Raji (cell line): ENCODE results near the gene ESYT3.

Source experiments
- POLR2A ChIP-seq: IDR thresholded peaks from 2 replicates; pipeline ENCODE4 v1.6.1; 2011; ENCODE audit warnings: low read depth, low read length, control low read depth; ENCODE audit not compliant: insufficient read depth

Gene ESYT3

GRCh38 chr3:138434276-138434874, at the start of gene ESYT3:
Gene ESYT3, plus strand, starts transcription at chr3:138434616. Its CDS starts 183 bp downstream, at chr3:138434799.
- no peak for TF ChIP-seq POLR2A

GRCh38 chr3:138384976-138385375, 49.4 kb upstream of the ESYT3 start:
- no peak for TF ChIP-seq POLR2A

GRCh38 chr3:138389144-138389601, 45.2 kb upstream of the ESYT3 start:
- no peak for TF ChIP-seq POLR2A

GRCh38 chr3:138389841-138390581, 44.4 kb upstream of the ESYT3 start:
- no peak for TF ChIP-seq POLR2A

GRCh38 chr3:138390582-138390932, 43.9 kb upstream of the ESYT3 start:
- no peak for TF ChIP-seq POLR2A

GRCh38 chr3:138394156-138394555, 40.3 kb upstream of the ESYT3 start:
- TF ChIP-seq POLR2A = no peak

GRCh38 chr3:138394686-138395085, 39.7 kb upstream of the ESYT3 start:
- no peak for TF ChIP-seq POLR2A

- no peak for TF ChIP-seq POLR2A
These were observed 38.3 kb upstream of the ESYT3 start for GRCh38 chr3:138395865-138396751.

GRCh38 chr3:138396752-138397410, 37.5 kb upstream of the ESYT3 start:
- no peak for TF ChIP-seq POLR2A

GRCh38 chr3:138397983-138398382, 36.4 kb upstream of the ESYT3 start:
- TF ChIP-seq POLR2A = no peak

GRCh38 chr3:138398791-138399575, 35.4 kb upstream of the ESYT3 start:
- no peak for TF ChIP-seq POLR2A

- no peak for TF ChIP-seq POLR2A
These were observed 34.6 kb upstream of the ESYT3 start for GRCh38 chr3:138399766-138400165.

- TF ChIP-seq POLR2A = no peak
These were observed 33.8 kb upstream of the ESYT3 start for GRCh38 chr3:138400651-138401070.

- no peak for TF ChIP-seq POLR2A
These were observed 32.6 kb upstream of the ESYT3 start for GRCh38 chr3:138401834-138402233.
